GM21619 (cell line): Measurements from ENCODE around the gene WWOX.

Experiments used
- ATAC-seq: cut with Tn5 transposase; IDR thresholded peaks from one replicate; pipeline ENCODE4 v1.9.1; 2021; ENCODE audit not compliant: unreplicated experiment

The WWOX gene

DNA sequence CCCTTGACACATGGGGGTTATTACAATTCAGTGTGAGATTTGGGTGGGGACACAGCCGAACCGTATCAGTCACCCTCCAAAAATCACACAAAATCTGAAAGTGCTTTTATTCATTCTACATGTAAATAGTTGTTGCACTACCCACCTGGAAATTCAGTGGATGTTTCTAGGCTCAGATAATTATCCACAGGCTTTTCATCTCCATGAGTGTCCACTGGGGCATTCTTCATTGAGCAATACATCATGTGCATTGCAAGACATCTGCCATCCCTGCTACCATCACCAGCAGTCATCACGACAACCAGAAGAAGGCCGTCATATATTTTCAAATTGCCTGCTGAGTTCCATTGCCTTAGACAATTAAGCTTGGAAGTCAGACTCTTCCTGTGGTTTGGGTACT, 330.8 kb downstream of the WWOX start:
- ATAC-seq: no peak

GRCh38 chr16:78431004-78431670, 331.7 kb downstream of the WWOX start:
- no peak for ATAC-seq

DNA sequence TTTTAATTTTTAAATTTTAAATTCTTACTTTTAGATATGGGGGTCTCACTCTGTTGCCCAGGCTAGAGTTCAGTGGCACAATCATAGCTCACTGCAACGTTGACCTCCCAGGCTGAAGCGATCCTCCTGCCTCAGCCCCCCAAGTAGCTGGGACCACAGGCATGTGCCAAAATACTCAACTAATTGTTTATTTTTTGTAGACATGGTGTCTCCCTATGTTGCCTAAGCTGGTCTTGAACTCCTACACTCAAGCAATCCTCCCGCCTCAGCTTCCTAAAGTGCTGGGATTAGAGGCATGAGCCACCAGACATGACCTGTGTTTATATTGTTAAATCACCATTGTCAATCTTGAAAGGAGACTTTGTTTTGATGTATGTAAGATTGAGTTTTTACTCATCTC, 332.2 kb downstream of the WWOX start:
- no peak for ATAC-seq

GRCh38 chr16:78432451-78432850, 333.0 kb downstream of the WWOX start:
- no peak for ATAC-seq

DNA sequence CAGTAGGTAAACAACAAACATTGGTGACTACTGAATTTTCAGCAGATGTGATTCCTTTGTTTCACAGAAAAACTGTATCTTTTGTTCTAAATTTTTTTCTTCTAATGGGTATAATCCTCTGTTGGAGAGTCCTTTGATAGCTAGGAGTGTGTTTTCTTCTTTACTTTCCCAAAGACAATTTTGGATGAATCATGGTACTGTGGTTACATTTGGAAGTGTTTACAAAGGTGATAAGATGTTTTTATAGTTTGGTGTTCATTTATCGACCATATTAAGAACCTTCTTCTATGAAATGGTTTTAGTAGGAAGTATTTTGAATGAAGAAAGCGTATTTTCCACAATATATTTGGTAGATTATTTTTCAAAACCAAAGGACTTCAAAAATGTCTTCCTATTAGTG, 333.7 kb downstream of the WWOX start:
- ATAC-seq: no peak

- no peak for ATAC-seq
Measured at GRCh38 chr16:78434401-78434800, 334.9 kb downstream of the WWOX start.

DNA sequence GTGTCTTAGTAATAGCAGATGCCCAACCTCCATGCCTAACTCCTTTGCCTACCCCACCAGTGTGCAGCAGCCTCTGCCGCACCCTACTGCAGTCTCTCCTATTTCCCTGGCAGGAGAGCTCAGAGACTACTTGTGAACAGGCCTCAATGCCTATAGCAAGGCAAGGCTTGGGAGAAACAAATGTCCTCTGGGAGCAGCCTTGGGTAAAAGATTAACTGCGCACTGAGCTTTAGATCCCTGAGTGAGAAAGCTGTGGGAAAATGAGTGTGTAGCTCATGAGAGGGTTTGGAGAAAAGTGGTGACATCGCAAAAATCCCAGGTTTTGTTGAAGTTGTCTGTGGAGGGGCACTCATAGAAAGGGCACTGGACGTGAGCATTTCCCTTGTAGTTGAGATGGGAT, 335.8 kb downstream of the WWOX start:
- ATAC-seq: no peak

GRCh38 chr16:78436023-78436422, 336.6 kb downstream of the WWOX start:
- no peak for ATAC-seq

DNA sequence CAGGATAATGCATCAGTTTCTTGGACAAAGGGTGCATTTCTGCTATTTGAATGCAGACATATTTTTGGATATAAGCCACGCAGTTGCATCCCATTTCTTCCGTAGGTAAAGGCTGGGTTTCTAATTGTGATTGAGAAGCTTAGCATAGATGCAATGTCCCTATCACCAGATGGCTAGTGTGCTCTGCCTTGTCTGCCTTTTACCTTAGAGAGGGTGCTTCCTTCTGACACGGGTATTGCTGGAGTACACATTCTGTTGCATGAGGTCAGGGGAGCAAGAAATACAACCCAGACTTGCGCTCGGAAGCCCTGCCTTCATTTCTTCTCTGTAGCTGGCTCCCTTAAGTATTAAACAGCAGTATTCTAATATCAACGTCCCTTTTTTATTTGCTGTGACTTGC, 337.4 kb downstream of the WWOX start:
- no peak for ATAC-seq

GRCh38 chr16:78437352-78437968, 338.0 kb downstream of the WWOX start:
- peak; percentile 65 for ATAC-seq

GRCh38 chr16:78438219-78438618, 338.8 kb downstream of the WWOX start:
- no peak for ATAC-seq

GRCh38 chr16:78438632-78439031, 339.2 kb downstream of the WWOX start:
- ATAC-seq: no peak

- no peak for ATAC-seq
Measured at GRCh38 chr16:78439646-78440045, 340.2 kb downstream of the WWOX start.

DNA sequence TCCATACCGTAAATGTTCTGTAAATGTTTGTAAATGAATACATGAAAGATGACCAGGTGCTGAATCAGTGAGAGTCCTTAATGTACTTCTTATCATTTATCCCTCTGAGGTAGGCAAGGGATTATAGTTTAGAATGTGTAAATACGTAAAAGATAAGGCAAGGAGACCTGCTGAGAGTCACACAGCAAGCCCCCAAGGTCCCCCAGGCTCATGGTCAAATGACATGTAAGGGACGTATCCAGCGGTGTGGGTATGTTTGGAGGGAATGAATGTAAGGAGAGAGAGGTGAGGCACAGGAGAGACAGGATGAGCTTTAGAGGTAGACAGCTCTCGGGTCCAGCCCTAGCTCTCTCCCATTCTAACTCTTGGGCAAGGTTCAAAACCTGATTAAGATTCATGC, 341.8 kb downstream of the WWOX start:
- ATAC-seq: no peak

DNA sequence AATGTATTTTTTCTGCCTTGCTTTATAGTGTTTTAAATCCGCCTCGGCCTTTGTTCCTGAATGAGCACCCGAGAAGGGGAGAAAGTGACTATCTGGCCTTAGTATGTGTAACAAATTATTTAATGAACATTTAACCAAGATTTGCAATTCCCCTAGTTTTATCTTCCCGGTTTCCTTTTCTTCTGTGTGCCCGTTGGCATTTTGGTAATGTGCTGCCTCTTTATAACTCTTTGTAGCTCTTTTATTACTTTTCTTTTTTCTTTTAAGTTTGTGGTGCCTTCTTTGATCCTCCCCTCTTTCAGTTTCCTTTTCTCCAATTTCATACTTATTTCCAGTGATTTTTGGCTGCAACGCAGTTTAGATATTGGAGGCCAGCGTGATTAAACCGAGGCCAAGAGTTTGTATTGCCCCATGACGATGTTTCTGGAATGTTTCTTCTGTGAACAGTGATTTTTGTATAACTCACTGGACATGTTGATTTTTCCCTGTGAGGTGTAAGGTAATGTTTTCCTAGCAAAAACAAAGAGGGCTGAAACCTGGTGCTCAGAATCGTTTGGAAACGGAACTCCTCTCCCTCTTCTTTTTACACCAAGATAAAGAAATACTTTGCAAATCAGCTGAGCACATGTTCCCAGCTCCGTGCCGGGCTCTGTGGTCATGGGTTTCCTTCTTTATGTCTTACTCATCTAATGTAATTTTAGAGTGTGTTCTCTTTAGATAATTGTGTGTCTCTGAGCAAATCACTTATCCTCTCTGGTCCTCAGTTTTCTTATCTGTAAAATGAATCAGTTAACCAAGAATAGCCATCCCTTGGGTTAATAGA, 344.3 kb downstream of the WWOX start:
- ATAC-seq: no peak

DNA sequence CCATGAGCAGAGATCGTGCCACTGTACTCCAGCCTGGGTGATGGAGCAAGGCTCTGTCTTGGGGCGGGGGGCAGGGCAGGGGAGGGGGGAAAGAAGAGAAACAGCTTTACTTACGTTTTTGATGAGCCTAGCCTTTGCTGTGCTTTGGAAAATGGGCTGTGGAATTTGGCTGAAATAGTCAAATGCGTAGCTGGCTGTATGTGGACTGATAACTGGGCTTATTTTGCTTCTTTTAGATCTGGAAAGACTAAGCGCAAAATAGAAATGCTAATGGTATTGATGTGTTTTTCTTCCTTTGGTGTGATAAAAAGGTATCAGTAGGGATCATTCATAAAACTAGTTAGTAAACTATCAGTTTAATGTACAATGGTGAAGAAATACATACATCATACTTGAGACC, 346.4 kb downstream of the WWOX start:
- no peak for ATAC-seq

DNA sequence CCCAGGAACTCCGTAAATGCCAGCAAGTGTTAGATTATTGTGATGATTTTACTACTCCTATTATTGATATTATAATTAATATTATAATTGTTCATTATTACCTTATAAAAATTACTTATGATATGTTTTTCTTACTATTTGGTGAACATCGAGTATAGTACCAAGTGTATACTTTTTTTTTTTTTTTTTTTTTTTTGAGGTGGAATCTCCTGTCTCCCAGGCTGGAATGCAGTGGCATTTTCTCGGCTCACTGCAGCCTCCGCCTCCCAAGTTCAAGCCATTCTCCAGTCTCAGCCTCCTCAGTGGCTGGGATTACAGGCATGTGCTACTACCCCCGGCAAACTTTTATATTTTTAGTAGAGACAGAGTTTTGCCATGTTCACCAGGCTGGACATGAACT, 347.0 kb downstream of the WWOX start:
- ATAC-seq: no peak

GRCh38 chr16:78446992-78447563, 347.6 kb downstream of the WWOX start:
- ATAC-seq: no peak

GRCh38 chr16:78448658-78449271, 349.3 kb downstream of the WWOX start:
- ATAC-seq: no peak

GRCh38 chr16:78450255-78450654, 350.8 kb downstream of the WWOX start:
- ATAC-seq: no peak

GRCh38 chr16:78452025-78452555, 352.6 kb downstream of the WWOX start:
- ATAC-seq: no peak
